NCI-H1105 (cell line): ENCODE data around the gene OPCML.

Source experiments
- DNase-seq: peaks from one replicate; lab custom pipeline; 2025; lab: John Stamatoyannopoulos, UW

Gene OPCML

DNA sequence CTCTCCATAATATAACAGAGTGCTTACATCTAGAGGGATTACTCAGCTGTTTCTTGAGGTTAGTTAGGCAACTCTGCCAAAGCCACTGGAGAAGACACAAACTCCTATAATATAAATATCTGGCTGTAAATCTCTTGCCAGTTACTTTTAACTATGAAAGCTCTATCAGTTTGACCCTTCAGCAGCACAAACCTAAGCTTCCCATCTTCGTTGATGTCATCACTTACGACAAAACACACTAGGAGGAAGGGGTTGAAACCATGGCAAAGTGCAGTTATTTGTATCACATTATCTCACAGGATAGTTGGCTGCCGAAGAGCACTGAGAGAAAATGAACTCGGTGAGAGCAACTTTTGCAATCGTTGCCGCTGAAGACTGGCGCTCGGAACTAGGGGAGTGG, 922.1 kb downstream of the OPCML start:
- no peak for DNase-seq

DNA sequence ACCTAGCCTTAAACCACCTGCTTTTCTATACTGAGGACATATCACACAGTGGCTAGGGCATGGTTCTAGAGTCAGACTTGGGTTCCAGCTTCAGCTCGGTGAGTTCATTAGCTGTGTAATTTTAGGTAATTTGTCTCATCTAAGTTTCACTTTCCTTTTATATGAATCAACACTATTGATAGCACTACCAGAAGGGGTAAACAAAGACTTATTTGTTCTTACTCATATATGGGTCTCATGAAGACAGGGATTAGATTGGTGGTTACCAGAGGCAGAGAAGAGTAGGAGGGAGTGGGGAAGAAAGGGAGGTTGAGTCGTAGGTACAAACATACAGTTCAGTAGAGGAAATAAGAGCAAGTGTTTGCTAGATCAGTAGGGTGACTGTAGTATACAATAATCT, 924.7 kb downstream of the OPCML start:
- no peak for DNase-seq

DNA sequence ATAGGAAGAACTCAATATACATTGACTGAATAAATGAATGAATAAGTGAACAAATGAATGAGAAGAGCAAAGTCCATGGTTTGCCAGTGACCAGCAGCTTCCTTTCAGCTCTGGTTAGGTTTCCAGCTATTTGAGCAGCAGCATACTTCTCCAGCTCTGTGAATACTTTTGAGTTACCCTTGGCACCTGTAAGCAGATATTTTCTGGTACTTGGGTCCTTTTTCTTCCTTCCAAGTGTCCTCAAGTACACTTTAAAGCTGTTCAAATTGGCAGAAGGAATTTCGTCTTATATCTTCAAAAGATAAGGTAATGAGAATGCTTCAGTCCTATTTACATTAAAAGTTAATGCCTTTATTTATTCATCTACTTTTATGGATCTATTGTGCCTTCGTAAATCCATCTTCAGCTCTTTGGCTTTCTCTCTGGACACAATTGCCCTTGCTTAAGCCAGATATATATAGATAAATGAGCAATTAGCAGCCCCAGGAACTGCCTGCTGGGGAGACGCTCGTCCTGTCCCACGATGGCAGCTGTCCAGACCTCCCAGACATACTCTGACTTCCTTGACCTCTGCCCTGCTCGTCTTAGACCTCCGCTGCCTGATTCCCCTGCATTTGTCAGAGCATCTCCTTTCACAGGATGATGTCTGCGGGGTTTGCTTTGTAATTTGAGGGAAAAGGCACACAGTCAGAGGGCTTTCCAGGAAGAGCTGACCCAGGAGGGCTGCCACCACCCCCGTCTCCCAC, 926.3 kb downstream of the OPCML start:
- no peak for DNase-seq

DNA sequence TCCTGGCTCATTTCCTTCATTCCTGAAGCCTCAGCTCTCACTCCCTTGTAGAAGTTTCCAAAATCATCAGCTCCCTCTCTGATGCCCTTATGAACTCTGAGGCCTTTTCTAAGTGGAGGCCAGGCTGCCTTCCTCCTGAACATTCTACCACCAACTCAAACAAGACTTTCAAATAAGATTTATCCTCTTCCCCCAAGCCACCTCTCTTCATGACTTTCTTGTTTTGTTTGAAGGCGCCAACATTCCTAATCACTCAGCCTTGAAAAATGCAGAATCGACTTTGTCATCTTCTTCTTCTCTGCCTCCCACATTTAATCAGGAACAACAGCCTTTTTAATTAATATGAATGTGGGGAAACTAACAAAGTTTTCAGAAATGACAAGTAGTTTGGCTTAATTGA, 927.9 kb downstream of the OPCML start:
- no peak for DNase-seq

DNA sequence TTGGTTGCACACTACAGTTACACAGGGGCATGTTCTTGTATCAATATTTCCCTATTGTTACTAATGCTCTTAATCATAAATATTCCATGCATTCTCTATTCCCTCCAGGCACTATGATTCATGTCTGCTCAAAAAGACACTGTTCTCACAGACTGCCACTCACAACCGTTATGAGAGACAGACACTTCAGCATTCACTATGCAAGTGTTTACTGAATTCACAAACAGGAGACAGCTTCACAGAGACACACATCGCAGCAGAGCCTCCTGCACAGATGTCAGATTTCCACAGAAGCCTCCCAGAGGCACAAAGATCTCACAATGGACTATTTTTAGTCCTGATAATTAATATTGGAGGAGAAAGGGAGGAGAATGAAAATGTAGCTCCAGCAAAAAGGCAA, 930.4 kb downstream of the OPCML start:
- no peak for DNase-seq

DNA sequence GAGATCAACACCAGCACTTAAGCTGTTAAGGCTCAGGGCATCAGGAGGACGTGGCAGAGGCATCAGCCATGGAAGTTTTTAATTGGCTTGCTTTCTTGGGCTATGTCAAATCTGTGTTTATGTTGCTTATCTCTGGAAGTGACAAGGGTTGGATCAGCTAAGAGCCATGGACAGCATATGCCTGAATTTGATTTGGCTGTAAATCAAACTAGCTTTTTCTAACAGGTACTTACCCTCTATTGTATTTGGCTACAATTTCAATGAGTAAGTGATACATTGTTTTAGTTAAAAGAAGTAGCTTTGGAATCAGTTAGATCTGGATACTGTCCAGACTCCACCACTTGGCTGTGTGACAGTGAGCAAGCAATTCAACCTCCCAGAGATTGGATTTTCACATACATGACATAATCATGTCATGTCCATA, 936.6 kb downstream of the OPCML start:
- DNase-seq = peak; percentile 61

DNA sequence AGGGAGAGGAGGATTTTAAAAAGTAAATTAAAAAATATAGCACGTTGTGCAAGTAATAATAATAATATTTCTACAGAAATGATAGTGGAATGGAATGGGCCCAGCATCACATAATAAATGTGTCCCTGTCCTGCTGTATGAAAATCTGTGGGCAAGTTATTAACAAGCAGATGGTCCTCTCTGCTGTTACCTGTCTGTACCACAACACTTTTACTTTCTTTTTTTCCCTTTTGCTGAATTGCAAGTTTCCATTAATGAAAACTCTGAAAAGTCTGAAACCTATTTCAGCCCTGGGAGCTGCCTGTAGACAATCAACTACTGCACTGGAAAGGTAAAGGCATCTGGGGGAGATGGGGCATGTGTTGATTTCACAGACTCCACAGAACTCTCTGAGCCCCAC, 937.1 kb downstream of the OPCML start:
- DNase-seq = no peak

DNA sequence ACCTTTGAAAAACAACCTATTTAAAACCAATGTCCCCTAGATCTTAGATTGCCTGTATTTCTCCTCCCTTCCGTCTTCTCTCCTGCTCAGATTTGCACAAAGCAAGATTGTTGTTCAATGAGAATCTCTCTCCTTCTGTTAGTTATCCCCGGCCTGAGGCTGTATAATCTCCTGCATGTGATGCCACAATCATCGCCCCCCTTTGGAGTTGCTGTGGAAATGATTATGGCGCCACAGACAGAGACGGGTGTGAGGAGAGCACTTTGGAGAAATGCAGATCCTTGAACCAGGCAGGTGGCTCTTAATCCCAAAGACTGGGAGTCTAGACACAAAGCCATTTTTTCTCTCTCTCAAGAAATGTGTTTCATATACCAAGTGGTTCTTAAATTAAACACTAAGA, 941.3 kb downstream of the OPCML start:
- no peak for DNase-seq

DNA sequence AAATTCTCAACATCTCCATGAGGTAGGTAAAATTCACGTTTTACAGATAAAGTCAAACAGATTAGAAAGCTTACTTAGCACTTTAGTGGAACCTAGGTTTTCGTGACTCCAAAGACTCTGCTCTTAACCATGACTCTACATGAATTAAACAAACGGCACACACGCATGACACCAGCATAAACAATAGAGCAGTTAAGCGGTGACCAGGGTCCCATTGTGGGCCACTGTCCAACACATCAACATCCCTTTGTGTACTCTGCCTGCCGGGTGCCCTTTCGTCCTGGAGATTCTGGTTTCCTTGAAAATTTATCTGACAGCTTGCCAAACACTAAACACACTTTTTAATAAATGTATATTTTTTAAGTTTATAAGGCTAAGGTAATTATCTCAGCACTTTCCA, 941.7 kb downstream of the OPCML start:
- DNase-seq = no peak

DNA sequence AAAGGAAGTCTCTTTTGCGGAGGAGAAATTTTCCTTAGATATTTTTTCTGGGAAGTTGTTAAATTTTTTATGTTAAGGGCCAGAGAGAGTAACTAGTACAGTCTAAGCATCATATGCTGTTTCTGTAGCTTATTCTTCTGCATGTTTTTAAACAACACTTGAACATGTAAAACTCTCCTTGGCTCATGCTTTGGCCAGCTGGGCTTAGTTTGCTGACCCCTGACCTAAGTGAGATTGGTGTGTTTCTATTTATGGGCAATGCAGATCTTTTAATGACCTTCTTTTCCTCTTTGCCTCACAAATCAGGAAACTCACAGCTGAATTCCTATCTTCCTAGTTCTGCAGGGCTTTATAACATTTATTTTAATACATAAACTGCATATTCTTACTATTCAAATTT, 942.5 kb downstream of the OPCML start:
- DNase-seq = no peak

DNA sequence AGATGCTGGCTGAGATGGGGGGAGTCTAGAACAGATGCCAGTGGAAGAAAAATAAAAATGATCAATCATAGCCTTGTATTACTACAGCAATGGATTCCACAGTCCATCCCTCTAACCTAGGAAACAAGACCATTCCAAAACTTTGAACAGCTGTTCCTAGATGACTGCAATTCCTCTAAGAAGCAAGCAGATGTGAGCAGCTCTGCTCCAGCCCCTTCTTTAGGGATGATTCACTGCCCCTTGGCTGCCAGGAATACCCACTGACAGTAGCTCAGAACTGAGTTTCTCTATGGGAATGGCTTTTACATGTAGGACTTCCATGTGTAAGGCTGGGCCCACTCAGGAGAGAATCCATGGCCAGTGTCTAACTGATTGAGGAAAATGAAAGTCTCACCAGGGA, 943.9 kb downstream of the OPCML start:
- DNase-seq = no peak

DNA sequence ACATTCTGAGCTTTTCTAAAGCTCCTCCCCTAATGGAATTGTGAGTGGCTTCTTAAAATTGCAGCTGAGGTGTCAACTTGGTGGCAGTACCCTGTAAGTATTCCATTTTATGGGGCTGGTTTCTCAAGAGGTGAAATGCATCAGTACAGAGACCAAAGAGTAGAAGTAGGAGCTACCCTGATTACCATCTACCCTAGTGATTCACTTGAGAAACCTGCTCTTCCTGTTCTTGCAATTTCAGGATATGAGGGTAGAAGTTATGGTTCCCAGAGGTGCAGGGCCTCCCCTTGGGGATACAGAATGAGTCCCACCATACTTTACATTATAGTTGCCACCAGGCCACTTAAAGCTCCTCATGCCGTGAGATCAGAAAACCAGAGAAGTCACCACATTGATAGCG, 944.6 kb downstream of the OPCML start:
- DNase-seq = no peak

DNA sequence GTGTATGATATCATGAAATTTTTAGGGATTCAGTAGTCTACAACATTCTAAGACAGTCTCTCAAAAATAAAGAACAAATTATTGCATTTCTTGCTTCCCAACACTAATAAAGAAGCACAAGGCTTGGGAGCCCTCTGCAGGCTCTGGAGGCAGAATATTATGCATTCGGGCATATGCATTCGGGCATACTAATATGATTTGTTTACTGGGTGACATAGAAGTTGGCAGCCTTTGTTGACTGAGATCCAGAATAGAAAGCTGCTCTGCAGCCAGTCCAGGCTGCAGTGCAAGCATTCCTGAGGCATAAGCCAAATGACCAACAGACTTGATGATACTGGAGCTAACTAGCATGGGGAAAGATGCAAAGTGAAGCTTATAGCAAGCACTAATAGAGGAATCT, 945.5 kb downstream of the OPCML start:
- DNase-seq = no peak

DNA sequence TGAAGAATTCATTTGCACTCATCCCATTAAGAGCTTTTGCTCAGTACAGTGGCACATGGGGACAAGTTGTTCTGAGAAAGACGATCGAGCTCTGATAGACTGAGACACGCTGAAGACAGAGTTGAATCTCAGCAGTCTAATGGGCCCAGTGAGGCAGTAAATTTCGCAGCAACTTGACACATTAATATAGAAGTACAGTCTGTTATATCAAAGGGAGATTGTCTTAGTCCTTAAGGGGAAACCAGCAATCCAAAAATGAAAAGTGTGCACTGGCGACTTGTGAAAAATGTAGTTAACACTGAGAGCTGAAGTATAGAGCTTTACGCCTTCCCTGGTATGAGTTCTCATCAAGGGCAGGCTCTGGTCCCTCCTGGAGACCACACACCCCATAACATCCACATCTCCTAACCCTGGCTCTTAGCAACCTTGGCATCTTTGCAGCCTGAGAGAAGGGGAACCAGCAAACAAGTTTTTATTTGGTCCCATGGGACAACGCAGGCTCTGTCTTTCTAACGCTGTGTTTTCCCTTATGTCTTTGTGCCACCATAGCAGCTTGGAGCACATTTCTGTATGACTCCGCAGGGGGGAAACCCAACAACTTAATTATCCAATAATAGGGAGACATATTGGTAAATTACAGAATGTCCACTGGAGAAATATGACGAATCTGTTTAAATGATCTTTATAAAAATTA, 952.5 kb downstream of the OPCML start:
- DNase-seq = no peak

DNA sequence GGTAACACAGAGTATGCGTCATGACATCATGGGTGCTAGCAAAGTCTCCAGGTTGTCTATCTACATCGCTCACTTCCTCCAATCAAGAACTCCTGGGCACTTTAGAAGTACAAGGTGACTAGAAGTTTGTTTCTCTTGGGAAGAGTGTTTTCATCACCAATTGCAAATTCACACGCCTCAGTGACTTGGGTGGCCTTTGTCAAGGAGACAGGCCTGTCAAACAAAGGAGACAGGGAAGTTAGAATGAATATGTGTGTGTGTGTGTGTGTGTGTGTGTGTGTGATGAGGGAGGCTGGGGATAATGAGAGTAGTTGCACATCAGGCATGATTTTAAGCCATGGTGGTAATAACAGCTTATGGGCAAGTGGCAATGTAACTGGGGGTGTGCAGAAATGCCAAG, 953.2 kb downstream of the OPCML start:
- no peak for DNase-seq

DNA sequence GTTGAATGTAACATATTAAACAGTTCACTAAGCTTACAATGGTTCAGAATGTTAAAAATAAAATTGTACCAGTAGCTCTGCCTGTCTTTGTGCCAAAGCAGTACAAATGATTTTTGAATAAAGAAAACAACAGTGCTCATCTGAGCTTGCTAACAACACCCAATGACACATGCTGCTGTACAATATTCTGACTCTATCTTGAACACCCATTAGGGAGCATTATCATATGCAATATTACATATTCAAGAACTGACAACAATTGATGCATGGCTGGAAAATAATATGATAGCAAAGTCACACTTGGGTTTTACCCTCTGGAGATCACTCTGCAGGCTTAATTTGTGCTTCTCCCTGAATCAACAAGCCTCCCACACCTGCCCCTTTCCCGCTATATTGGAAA, 953.7 kb downstream of the OPCML start:
- no peak for DNase-seq

DNA sequence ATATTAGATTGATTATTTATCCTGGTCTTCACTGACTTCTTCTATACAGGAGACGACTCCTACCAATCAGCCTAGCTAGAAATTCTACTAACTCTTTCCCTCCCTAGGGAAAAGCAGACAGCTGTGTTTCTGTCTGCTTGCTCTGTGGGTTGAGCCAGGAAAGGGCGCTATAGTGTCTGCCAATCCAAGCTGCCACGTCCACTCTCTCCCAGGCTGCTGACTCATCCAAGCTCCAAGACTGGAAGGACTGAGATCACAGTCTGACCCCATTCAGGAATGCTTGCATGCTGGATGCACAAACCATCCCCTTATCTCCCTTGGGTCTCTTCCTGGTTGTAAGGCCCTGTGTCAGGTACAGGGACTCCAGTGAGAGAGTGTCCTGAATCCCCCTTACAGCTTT, 955.6 kb downstream of the OPCML start:
- no peak for DNase-seq

DNA sequence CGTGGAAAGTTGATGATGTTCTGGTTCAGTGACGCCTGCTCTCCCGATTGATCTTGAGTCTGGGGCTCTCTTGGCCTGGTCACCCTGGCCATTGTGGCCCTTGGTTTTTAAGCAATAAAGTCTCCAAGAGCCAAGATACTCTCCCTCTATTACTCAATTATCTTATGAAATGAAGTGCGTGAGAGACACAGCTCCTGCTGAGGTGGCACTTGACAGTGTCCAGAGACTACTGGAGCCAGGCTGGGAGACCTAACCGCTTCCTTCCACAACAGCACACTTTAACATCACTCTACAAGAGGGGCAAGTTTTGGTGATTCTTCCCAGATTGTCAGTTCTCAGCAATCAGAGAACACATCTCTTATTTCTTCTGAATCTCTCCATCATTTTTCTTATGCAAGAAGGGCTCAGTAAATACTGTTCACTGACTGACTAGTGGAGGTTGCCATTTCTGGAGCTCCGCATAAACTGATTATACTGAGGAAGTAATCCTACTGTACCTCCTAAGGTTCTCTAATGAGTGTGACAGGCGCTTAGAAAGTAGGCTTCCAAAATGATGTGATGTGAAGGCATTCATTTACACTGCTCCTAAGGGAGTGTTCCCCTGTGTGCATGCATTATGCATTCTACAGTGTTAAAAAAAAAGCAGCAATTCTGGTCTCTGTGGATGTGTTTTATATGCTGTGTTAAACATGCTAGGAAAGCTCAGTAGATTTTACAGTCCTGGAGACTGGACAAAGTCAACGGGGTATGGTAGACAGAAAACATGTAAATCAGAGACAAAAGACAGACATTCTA, 968.0 kb downstream of the OPCML start:
- no peak for DNase-seq

DNA sequence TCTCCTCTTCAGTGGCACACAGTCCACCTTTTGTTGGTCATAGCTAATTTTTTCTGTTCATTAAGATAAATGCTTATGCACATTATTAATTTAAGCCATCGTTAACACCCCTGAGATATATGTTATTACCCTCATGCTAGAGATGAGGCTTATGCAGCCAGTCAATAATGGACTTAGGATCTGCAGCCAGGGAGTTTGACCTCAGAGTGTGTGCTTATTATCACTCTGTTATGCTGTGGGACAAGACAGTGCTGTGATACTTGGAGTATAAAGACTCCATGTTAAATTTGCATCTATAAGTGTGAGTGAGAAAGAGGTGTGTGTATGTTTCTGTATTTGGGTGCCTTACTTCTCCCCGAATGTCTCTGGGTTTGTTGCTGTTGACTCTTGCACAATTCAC, 969.3 kb downstream of the OPCML start:
- no peak for DNase-seq

DNA sequence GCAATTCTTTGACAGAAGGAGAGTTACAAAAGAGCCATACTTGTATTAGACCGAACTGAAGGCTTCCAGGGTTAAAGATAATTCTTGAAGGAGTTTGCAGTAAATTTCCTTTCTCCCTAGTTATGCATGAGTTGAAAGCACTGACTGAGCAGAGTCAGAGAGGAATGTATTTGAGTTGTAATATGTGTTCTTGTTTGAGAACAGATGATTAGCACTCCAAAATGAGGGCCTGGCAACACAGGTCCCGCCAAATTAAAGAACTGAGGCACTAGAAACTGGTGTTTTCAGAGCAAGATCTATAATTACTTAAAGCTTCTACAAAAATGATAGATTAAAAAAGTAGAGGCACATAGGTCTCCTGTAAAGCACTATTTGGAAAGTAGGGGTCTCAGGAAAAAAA, 970.4 kb downstream of the OPCML start:
- no peak for DNase-seq

DNA sequence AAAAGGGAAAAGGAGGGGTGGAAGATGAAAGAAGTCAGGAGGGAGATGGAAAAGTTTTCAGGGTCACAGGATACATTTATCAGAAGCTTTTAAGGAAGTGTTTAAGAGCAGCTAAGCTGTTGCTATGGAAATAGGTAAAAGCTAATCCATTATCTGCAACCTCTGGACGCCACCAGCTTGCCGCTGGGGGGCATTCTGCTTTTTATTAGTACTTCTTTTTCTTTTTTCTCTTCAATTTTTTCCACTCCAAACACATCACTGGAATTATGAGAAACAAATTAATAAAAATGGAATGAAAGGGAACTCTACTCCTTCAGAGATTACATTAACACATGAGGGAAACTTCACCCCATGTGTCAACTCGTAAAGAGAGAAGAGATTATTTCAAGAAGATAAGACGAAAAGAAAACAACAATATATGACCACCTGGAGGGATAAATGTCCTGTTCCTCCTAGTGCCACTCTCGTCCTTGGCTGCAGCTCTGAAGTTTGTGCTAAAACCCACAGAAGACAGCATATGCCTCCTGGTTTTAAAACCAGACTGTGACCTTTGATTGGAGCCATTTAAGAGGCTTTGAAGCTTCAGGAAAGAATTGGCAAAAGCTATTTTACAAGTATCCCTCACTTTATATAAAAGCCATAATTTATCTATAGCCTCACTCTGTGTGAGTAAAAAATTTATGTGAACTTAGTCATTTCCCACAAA, 972.8 kb downstream of the OPCML start:
- DNase-seq = no peak

DNA sequence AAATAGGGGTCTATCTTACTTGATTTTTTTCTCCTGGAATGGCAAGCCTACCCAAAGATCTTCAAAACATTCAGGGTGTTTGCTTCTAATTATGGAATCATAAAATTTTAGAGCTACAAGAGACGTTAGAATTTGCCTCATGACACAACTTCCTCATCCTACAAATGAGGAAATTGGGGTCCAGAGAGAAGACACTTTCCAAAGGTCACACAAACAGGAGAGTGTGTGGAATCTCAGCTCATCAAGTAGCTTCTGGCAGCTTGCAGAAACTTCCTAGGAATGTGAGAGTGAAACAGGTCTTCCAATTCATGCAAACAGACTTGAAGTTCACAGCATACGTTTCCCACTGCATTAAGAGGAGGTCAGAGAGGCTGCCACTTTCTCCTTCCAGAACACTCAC, 976.0 kb downstream of the OPCML start:
- DNase-seq = no peak

DNA sequence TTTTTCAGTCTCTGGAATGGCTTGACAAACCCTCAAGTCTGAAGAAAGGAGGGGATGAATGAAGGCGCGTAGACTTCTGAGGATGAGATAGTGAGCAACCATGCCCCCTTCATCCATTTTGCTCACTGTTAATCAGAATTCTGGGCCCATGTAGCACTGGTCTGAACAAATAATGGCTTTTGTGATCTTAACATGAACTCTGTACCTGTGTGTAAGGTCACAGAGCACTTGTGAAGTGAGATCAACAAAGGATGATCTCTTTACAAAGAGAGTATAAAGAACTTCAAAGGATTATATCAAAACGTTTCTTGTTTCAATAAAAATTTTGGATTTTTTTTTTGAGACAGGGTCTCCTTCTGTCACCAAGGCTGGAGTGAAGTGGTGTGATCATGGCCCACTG, 976.7 kb downstream of the OPCML start:
- DNase-seq = no peak
